K562 (cell line): ENCODE data around the gene REPS1. TPM values are rescaled to one million over a fixed set of nuclear protein-coding genes. Genes with fewer than 3 reads are reported as not detected.
A peak's percentile ranks its signal among the peaks of the same experiment; 100 is the strongest.

Experiments
- ARID1B ChIP-seq: fragments of 450-650 bp; IDR thresholded peaks from 2 replicates; pipeline ENCODE4 v1.6.1; 2016; ENCODE audit warnings: antibody characterized with exemption, mild to moderate bottlenecking, inconsistent platforms
- HNRNPL ChIP-seq: fragments of 200-400 bp; formaldehyde crosslinking; IDR thresholded peaks from 2 replicates; pipeline ENCODE4 v1.6.1; 2017; ENCODE audit warnings: low read depth, mild to moderate bottlenecking, low read length
- HNRNPLL ChIP-seq: fragments of 200-400 bp; formaldehyde crosslinking; IDR thresholded peaks from 2 replicates; pipeline ENCODE4 v1.6.1; 2017; ENCODE audit warnings: low read length, low read depth, mild to moderate bottlenecking; ENCODE audit not compliant: poor library complexity, severe bottlenecking
- MEIS2 ChIP-seq: fragments of 450-650 bp; IDR thresholded peaks from 2 replicates; pipeline ENCODE4 v1.6.1; 2014; ENCODE audit warnings: mild to moderate bottlenecking; ENCODE audit not compliant: partially characterized antibody
- MIER1 ChIP-seq: fragments of 450-650 bp; IDR thresholded peaks from 2 replicates; pipeline ENCODE4 v1.6.1; 2016; ENCODE audit warnings: antibody characterized with exemption, mild to moderate bottlenecking, low read depth
- MYNN ChIP-seq, 2 experiments: sonication (generic); formaldehyde crosslinking in 1 of 2; IDR thresholded peaks; 2 replicates each; pipeline versions ENCODE4 v1.5.0 to v1.6.1; 2016 to 2020; ENCODE audit warnings: antibody characterized with exemption in 1 of 2, missing genetic modification reagents in 1 of 2
- SNRNP70 ChIP-seq: fragments of 200-400 bp; formaldehyde crosslinking; optimal IDR thresholded peaks from 2 replicates; pipeline ENCODE3; 2017; ENCODE audit warnings: low read depth, low read length
- TEAD4 ChIP-seq, 2 experiments: sonication (generic) in 1 of 2; formaldehyde crosslinking in 1 of 2; IDR thresholded peaks; 2 replicates each; pipeline versions ENCODE4 v1.6.1 to v1.8.0; 2012 to 2022; ENCODE audit warnings: borderline replicate concordance in 1 of 2, inconsistent platforms in 1 of 2, low read length in 1 of 2, mild to moderate bottlenecking in 1 of 2, missing genetic modification reagents in 1 of 2
- ZKSCAN3 ChIP-seq: fragments of 250-450 bp; sonication (Bioruptor Pico); IDR thresholded peaks from 2 replicates; pipeline ENCODE4 v1.4.0; 2020
- ZNF780A ChIP-seq: fragments of 250-450 bp; sonication (Bioruptor Pico); IDR thresholded peaks from 2 replicates; pipeline ENCODE4 v1.5.0; 2021; ENCODE audit warnings: mild to moderate bottlenecking
- polyA plus RNA-seq, 8 experiments: library from polyadenylated mRNA; depleted of rRNA in 4 of 8; stranded (reverse) in 5 of 8; unstranded in 3 of 8; fragments of >200 nt; fragmentation: Nextera tagmentation in 2 of 8; fragmentation: Illumina TruSeq in 1 of 8; extraction: Ambion mirVana in 2 of 8; extraction: Trizol in 1 of 8; gene quantifications; 2 replicates each; pipeline versions ENCODE4 v1.2.1 to v1.2.3, GENCODE V29; 2011 to 2014; ENCODE audit warnings: inconsistent platforms in 1 of 8, missing spikeins in 1 of 8
- total RNA-seq, 7 experiments: library from RNA; depleted of rRNA in 6 of 7; stranded (reverse); fragments of >200 nt in 6 of 7; fragmentation: Illumina TruSeq in 2 of 7; extraction: Trizol in 2 of 7; gene quantifications; 2 replicates each; pipeline versions ENCODE4 v1.2.1 to v1.2.3, GENCODE V29; 2011 to 2021; ENCODE audit warnings: low replicate concordance in 1 of 7
- TF ChIP-seq, protein P1 (sequence below): fragments of 450-650 bp; IDR thresholded peaks from 2 replicates; pipeline ENCODE4 v1.6.1; 2017; ENCODE audit warnings: antibody characterized with exemption, mild to moderate bottlenecking
- TF ChIP-seq, protein P2 (sequence below): fragments of 250-450 bp; sonication (Bioruptor Pico); IDR thresholded peaks from 2 replicates; pipeline ENCODE4 v1.9.0; 2021; ENCODE audit warnings: mild to moderate bottlenecking
- TF ChIP-seq, protein P3 (sequence below): fragments of 450-650 bp; IDR thresholded peaks from 2 replicates; pipeline ENCODE4 v1.6.1; 2016; ENCODE audit warnings: missing biosample characterization, missing genetic modification characterization
- TF ChIP-seq, protein P4 (sequence below): fragments of 450-650 bp; IDR thresholded peaks from 2 replicates; pipeline ENCODE4 v1.6.1; 2018; ENCODE audit warnings: mild to moderate bottlenecking, low read depth; ENCODE audit not compliant: partially characterized antibody

The REPS1 gene
- total and polyA plus RNA-seq, 9 of the 15 experiments (the other 6 are each of a cell fraction or from before 2014, with no cell fraction given), result 7.9 to 36.0 (median 27.8) TPM

DNA sequence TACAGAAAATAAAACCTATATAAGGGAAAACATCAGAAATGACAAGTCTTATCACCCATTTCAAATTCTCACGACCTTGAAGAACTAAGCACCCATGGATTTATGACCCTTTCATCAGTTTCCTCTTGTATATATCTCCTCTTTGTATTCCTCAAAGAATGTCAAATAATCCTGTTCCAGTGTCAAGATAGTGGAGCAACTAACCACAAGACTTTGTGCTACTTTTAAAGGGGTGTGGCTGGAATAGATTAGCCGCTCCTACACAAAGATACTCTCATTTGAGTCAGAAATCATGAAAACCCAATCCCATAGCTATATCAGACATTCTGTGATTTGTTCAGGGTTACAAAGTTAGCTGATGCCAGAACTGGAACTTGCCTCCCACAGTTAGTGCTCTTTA, 6.6 kb downstream of the REPS1 start (continued):
- TF ChIP-seq, protein P1, sequence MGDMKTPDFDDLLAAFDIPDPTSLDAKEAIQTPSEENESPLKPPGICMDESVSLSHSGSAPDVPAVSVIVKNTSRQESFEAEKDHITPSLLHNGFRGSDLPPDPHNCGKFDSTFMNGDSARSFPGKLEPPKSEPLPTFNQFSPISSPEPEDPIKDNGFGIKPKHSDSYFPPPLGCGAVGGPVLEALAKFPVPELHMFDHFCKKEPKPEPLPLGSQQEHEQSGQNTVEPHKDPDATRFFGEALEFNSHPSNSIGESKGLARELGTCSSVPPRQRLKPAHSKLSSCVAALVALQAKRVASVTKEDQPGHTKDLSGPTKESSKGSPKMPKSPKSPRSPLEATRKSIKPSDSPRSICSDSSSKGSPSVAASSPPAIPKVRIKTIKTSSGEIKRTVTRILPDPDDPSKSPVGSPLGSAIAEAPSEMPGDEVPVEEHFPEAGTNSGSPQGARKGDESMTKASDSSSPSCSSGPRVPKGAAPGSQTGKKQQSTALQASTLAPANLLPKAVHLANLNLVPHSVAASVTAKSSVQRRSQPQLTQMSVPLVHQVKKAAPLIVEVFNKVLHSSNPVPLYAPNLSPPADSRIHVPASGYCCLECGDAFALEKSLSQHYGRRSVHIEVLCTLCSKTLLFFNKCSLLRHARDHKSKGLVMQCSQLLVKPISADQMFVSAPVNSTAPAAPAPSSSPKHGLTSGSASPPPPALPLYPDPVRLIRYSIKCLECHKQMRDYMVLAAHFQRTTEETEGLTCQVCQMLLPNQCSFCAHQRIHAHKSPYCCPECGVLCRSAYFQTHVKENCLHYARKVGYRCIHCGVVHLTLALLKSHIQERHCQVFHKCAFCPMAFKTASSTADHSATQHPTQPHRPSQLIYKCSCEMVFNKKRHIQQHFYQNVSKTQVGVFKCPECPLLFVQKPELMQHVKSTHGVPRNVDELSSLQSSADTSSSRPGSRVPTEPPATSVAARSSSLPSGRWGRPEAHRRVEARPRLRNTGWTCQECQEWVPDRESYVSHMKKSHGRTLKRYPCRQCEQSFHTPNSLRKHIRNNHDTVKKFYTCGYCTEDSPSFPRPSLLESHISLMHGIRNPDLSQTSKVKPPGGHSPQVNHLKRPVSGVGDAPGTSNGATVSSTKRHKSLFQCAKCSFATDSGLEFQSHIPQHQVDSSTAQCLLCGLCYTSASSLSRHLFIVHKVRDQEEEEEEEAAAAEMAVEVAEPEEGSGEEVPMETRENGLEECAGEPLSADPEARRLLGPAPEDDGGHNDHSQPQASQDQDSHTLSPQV, result no peak
- TF ChIP-seq, protein P2, sequence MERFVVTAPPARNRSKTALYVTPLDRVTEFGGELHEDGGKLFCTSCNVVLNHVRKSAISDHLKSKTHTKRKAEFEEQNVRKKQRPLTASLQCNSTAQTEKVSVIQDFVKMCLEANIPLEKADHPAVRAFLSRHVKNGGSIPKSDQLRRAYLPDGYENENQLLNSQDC (CRISPR knock-in tag), result no peak
- TF ChIP-seq, protein P3, sequence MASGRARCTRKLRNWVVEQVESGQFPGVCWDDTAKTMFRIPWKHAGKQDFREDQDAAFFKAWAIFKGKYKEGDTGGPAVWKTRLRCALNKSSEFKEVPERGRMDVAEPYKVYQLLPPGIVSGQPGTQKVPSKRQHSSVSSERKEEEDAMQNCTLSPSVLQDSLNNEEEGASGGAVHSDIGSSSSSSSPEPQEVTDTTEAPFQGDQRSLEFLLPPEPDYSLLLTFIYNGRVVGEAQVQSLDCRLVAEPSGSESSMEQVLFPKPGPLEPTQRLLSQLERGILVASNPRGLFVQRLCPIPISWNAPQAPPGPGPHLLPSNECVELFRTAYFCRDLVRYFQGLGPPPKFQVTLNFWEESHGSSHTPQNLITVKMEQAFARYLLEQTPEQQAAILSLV (tag), result no peak
- TF ChIP-seq HNRNPL (no peak), ZNF780A (CRISPR knock-in tag) (no peak), MYNN (IDR thresholded peaks at IDR 0.05) (no peak), MYNN (CRISPR knock-in tag; IDR thresholded peaks at IDR 0.05) (no peak), SNRNP70 (no peak), MEIS2 (peak; percentile 81), ZKSCAN3 (CRISPR knock-in tag) (no peak), HNRNPLL (no peak), TEAD4 (IDR thresholded peaks at IDR 0.05; ENCODE audit: low read length) (peak; percentile 78), TEAD4 (CRISPR knock-in tag; IDR thresholded peaks at IDR 0.05; ENCODE audit: borderline replicate concordance) (no peak), ARID1B (0 out of 2 replicates have a peak, but pooled peaks have one; percentile 37), MIER1 (no peak)
- TF ChIP-seq, protein P4, sequence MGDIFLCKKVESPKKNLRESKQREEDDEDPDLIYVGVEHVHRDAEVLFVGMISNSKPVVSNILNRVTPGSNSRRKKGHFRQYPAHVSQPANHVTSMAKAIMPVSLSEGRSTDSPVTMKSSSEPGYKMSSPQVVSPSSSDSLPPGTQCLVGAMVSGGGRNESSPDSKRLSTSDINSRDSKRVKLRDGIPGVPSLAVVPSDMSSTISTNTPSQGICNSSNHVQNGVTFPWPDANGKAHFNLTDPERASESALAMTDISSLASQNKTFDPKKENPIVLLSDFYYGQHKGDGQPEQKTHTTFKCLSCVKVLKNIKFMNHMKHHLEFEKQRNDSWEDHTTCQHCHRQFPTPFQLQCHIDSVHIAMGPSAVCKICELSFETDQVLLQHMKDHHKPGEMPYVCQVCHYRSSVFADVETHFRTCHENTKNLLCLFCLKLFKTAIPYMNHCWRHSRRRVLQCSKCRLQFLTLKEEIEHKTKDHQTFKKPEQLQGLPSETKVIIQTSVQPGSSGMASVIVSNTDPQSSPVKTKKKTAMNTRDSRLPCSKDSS, result no peak
